ENCODE results near the gene PEX5L. TPM values are rescaled to one million over a fixed set of nuclear protein-coding genes. Genes with fewer than 3 reads are reported as not detected.

Gene PEX5L
- total and polyA plus RNA-seq, 10 of the 15 experiments (the other 5 are each of a cell fraction or from before 2014, with no cell fraction given): 0.11 to 17.0 (median 0.50) TPM

- TF ChIP-seq GATAD2B (conservative IDR thresholded peaks at IDR 0.05; ENCODE audit: low read depth) (0 out of 2 replicates have a peak, but pooled peaks have one; percentile 54), ZNF217 (IDR thresholded peaks at IDR 0.05) (no peak), MXI1 (IDR thresholded peaks at IDR 0.05; ENCODE audit: low read depth, low read length) (peak; percentile 67; the same call in 1 of the 2 replicates), SP1 (IDR thresholded peaks at IDR 0.05; ENCODE audit: low read depth, low read length) (no peak), BHLHE40 (IDR thresholded peaks at IDR 0.05; ENCODE audit: borderline replicate concordance in 1 of 2, low read depth in 2 of 2, low read length in 1 of 2) (peak in 1 of 2 experiments; percentile 38; a peak in 1 of 4 replicates), KAT2A (conservative IDR thresholded peaks at IDR 0.05; ENCODE audit: control insufficient read depth, low read depth, low read length) (no peak), IKZF1 (conservative IDR thresholded peaks at IDR 0.05) (peak; percentile 49), USF2 (IDR thresholded peaks at IDR 0.05; ENCODE audit: borderline replicate concordance, low read depth, low read length) (no peak), ZNF274 (IDR thresholded peaks at IDR 0.05; ENCODE audit: insufficient read depth, insufficient read length) (no peak), RB1 (IDR thresholded peaks at IDR 0.05; ENCODE audit: borderline replicate concordance) (no peak), NFIC (IDR thresholded peaks at IDR 0.05; ENCODE audit: low read depth, low read length) (no peak), IKZF2 (IDR thresholded peaks at IDR 0.05) (0 out of 4 replicates have a peak, but pooled peaks of 1 of the 2 experiments have one; percentile 14), CTCF (IDR thresholded peaks at IDR 0.05 in 2 of 3, conservative IDR thresholded peaks at IDR 0.05 in 1 of 3; ENCODE audit: control insufficient read depth in 2 of 3, extremely low read depth in 1 of 3, insufficient read depth in 1 of 3, low read depth in 3 of 3, low read length in 3 of 3) (0 out of 6 replicates have a peak, but pooled peaks of 1 of the 3 experiments have one; percentile 5)
- TF ChIP-seq, protein P1, sequence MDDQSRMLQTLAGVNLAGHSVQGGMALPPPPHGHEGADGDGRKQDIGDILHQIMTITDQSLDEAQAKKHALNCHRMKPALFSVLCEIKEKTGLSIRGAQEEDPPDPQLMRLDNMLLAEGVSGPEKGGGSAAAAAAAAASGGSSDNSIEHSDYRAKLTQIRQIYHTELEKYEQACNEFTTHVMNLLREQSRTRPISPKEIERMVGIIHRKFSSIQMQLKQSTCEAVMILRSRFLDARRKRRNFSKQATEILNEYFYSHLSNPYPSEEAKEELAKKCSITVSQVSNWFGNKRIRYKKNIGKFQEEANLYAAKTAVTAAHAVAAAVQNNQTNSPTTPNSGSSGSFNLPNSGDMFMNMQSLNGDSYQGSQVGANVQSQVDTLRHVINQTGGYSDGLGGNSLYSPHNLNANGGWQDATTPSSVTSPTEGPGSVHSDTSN (IDR thresholded peaks at IDR 0.05; ENCODE audit: insufficient replicate concordance, low read depth, low read length): no peak
- TF ChIP-seq, protein P2, sequence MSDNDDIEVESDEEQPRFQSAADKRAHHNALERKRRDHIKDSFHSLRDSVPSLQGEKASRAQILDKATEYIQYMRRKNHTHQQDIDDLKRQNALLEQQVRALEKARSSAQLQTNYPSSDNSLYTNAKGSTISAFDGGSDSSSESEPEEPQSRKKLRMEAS (IDR thresholded peaks at IDR 0.05; ENCODE audit: low read depth, low read length): no peak; the same call in 1 of the 2 replicates
- TF ChIP-seq, protein P3, sequence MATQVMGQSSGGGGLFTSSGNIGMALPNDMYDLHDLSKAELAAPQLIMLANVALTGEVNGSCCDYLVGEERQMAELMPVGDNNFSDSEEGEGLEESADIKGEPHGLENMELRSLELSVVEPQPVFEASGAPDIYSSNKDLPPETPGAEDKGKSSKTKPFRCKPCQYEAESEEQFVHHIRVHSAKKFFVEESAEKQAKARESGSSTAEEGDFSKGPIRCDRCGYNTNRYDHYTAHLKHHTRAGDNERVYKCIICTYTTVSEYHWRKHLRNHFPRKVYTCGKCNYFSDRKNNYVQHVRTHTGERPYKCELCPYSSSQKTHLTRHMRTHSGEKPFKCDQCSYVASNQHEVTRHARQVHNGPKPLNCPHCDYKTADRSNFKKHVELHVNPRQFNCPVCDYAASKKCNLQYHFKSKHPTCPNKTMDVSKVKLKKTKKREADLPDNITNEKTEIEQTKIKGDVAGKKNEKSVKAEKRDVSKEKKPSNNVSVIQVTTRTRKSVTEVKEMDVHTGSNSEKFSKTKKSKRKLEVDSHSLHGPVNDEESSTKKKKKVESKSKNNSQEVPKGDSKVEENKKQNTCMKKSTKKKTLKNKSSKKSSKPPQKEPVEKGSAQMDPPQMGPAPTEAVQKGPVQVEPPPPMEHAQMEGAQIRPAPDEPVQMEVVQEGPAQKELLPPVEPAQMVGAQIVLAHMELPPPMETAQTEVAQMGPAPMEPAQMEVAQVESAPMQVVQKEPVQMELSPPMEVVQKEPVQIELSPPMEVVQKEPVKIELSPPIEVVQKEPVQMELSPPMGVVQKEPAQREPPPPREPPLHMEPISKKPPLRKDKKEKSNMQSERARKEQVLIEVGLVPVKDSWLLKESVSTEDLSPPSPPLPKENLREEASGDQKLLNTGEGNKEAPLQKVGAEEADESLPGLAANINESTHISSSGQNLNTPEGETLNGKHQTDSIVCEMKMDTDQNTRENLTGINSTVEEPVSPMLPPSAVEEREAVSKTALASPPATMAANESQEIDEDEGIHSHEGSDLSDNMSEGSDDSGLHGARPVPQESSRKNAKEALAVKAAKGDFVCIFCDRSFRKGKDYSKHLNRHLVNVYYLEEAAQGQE (IDR thresholded peaks at IDR 0.05; ENCODE audit: low read depth, low read length): peak; percentile 97
- TF ChIP-seq, protein P4, sequence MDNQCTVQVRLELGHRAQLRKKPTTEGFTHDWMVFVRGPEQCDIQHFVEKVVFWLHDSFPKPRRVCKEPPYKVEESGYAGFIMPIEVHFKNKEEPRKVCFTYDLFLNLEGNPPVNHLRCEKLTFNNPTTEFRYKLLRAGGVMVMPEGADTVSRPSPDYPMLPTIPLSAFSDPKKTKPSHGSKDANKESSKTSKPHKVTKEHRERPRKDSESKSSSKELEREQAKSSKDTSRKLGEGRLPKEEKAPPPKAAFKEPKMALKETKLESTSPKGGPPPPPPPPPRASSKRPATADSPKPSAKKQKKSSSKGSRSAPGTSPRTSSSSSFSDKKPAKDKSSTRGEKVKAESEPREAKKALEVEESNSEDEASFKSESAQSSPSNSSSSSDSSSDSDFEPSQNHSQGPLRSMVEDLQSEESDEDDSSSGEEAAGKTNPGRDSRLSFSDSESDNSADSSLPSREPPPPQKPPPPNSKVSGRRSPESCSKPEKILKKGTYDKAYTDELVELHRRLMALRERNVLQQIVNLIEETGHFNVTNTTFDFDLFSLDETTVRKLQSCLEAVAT (IDR thresholded peaks at IDR 0.05): no peak
These were observed at the start of gene PEX5L (continued) for GRCh38 chr3:180036671-180037455.
